Measurements from ENCODE around the gene KAZALD1.
A peak's percentile ranks its signal among the peaks of the same experiment; 100 is the strongest.

DNA sequence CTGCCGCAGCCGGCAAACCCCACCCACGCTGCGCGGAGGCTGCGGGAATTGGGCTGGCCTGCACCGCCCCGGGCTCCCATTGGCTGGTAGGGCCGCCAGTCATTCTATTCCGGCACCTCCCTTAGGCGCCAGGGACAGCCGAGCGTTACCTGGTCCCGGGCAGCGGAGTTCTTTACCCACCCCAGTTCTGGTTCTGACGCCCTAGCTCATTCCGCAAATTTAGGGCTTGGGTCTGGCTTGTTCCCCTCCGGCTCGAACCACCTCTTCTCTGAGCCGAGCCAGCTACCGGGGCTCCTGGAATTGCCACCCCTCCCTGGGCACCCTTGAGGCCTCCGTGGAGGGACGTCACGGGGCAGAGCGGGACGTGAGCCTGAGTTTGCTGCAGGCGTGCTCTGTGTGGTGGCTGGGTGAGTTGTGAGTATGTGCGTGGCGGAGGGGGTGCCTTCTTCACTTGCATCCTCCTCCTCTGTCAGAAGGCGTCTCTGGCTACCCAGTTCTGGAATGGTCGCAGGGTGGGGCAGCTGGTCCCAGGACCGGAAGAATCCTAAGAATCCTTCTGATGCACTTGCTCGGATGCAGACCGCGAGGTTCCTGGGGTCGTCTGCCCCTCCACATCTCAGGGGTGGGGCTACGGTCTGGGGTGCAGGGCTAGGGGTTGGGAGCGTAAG, 30.5 kb upstream of the KAZALD1 start, which contains the start of the genes PDZD7 and SFXN3:
- TF ChIP-seq, protein P1, sequence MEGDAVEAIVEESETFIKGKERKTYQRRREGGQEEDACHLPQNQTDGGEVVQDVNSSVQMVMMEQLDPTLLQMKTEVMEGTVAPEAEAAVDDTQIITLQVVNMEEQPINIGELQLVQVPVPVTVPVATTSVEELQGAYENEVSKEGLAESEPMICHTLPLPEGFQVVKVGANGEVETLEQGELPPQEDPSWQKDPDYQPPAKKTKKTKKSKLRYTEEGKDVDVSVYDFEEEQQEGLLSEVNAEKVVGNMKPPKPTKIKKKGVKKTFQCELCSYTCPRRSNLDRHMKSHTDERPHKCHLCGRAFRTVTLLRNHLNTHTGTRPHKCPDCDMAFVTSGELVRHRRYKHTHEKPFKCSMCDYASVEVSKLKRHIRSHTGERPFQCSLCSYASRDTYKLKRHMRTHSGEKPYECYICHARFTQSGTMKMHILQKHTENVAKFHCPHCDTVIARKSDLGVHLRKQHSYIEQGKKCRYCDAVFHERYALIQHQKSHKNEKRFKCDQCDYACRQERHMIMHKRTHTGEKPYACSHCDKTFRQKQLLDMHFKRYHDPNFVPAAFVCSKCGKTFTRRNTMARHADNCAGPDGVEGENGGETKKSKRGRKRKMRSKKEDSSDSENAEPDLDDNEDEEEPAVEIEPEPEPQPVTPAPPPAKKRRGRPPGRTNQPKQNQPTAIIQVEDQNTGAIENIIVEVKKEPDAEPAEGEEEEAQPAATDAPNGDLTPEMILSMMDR (IDR thresholded peaks at IDR 0.05), result no peak
- TF ChIP-seq POLR2A (IDR thresholded peaks at IDR 0.05), result peak; percentile 25
